HCT116 (cell line): ENCODE measurements around the gene LYRM4.
"Not testable (repeated sequence)": the region's sequence is repeated elsewhere in the genome, so short reads cannot be mapped to it uniquely, and the experiment has no call there.

Source experiments
- EZH2phosphoT487 ChIP-seq: fragments of 200-600 bp; IDR thresholded peaks from 2 replicates; pipeline ENCODE4 v1.6.1; 2018; ENCODE audit warnings: antibody characterized with exemption, borderline replicate concordance
- POLR2A ChIP-seq: IDR thresholded peaks from 2 replicates; pipeline ENCODE4 v1.7.0; 2011; ENCODE audit warnings: borderline replicate concordance; ENCODE audit not compliant: insufficient read depth, insufficient read length; ENCODE audit errors: extremely low read depth
- POLR2AphosphoS5 ChIP-seq: IDR thresholded peaks from 2 replicates; pipeline ENCODE4 v1.6.1; 2011; ENCODE audit warnings: mild to moderate bottlenecking, low read depth, low read length, moderate library complexity
- TCF7L2 ChIP-seq: IDR thresholded peaks from 2 replicates; pipeline ENCODE4 v1.7.0; 2011; ENCODE audit warnings: borderline replicate concordance, inconsistent platforms; ENCODE audit not compliant: insufficient read depth, insufficient read length; ENCODE audit errors: extremely low read depth
- YY1 ChIP-seq: IDR thresholded peaks from 2 replicates; pipeline ENCODE4 v1.6.1; 2011; ENCODE audit warnings: low read length, low read depth, moderate library complexity, mild to moderate bottlenecking; ENCODE audit not compliant: insufficient replicate concordance; ENCODE audit errors: extremely low read depth
- TF ChIP-seq, protein P1 (sequence below): IDR thresholded peaks from 2 replicates; pipeline ENCODE4 v1.6.1; 2012; ENCODE audit warnings: low read depth
- TF ChIP-seq, protein P2 (sequence below), 3 experiments: fragments of 200-600 bp in 1 of 3; sonication (generic) in 1 of 3; IDR thresholded peaks in 2 of 3; conservative IDR thresholded peaks in 1 of 3; 2 replicates each; pipeline ENCODE4 v1.5.1; 2012 to 2017; ENCODE audit warnings: low read depth in 2 of 3, low read length in 2 of 3, antibody characterized with exemption in 1 of 3, borderline replicate concordance in 1 of 3, control low read depth in 1 of 3, mild to moderate bottlenecking in 1 of 3, mixed read lengths in 1 of 3, mixed run types in 1 of 3, moderate library complexity in 1 of 3; ENCODE audit not compliant: insufficient read depth in 1 of 3
- TF ChIP-seq, protein P3 (sequence below): IDR thresholded peaks from 2 replicates; pipeline ENCODE4 v1.6.1; 2012

DNA sequence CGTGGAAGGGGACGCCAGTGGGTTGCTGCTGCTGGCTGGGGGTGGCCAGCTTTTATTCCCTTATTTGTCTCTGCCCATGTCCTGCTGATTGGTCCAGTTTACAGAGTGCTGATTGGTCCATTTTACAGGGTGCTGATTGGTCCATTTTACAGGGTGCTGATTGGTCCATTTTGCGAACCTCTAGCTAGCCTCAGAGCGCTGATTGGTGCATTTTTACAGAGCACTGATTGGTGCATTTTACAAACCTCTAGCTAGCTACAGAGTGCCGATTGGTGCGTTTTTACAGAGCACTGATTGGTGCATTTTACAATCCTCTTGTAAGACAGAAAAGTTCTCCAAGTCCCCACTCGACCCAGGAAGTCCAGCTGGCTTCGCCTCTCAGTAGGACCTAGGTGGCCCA is 140.2 kb downstream of the LYRM4 start:
- TF ChIP-seq EZH2phosphoT487, POLR2AphosphoS5, TCF7L2, YY1, POLR2A: not testable (repeated sequence)
- TF ChIP-seq, protein P1, sequence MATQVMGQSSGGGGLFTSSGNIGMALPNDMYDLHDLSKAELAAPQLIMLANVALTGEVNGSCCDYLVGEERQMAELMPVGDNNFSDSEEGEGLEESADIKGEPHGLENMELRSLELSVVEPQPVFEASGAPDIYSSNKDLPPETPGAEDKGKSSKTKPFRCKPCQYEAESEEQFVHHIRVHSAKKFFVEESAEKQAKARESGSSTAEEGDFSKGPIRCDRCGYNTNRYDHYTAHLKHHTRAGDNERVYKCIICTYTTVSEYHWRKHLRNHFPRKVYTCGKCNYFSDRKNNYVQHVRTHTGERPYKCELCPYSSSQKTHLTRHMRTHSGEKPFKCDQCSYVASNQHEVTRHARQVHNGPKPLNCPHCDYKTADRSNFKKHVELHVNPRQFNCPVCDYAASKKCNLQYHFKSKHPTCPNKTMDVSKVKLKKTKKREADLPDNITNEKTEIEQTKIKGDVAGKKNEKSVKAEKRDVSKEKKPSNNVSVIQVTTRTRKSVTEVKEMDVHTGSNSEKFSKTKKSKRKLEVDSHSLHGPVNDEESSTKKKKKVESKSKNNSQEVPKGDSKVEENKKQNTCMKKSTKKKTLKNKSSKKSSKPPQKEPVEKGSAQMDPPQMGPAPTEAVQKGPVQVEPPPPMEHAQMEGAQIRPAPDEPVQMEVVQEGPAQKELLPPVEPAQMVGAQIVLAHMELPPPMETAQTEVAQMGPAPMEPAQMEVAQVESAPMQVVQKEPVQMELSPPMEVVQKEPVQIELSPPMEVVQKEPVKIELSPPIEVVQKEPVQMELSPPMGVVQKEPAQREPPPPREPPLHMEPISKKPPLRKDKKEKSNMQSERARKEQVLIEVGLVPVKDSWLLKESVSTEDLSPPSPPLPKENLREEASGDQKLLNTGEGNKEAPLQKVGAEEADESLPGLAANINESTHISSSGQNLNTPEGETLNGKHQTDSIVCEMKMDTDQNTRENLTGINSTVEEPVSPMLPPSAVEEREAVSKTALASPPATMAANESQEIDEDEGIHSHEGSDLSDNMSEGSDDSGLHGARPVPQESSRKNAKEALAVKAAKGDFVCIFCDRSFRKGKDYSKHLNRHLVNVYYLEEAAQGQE: not testable (repeated sequence)
- TF ChIP-seq, protein P2, sequence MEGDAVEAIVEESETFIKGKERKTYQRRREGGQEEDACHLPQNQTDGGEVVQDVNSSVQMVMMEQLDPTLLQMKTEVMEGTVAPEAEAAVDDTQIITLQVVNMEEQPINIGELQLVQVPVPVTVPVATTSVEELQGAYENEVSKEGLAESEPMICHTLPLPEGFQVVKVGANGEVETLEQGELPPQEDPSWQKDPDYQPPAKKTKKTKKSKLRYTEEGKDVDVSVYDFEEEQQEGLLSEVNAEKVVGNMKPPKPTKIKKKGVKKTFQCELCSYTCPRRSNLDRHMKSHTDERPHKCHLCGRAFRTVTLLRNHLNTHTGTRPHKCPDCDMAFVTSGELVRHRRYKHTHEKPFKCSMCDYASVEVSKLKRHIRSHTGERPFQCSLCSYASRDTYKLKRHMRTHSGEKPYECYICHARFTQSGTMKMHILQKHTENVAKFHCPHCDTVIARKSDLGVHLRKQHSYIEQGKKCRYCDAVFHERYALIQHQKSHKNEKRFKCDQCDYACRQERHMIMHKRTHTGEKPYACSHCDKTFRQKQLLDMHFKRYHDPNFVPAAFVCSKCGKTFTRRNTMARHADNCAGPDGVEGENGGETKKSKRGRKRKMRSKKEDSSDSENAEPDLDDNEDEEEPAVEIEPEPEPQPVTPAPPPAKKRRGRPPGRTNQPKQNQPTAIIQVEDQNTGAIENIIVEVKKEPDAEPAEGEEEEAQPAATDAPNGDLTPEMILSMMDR (IDR thresholded peaks at IDR 0.05 in 2 of 3, conservative IDR thresholded peaks at IDR 0.05 in 1 of 3; ENCODE audit: borderline replicate concordance in 1 of 3, insufficient read depth in 1 of 3, low read depth in 2 of 3, low read length in 2 of 3): not testable (repeated sequence)
- TF ChIP-seq, protein P3, sequence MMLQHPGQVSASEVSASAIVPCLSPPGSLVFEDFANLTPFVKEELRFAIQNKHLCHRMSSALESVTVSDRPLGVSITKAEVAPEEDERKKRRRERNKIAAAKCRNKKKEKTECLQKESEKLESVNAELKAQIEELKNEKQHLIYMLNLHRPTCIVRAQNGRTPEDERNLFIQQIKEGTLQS: not testable (repeated sequence)
